ENCODE results near the gene SLC2A13. TPM values are rescaled to one million over a fixed set of nuclear protein-coding genes. Genes with fewer than 3 reads are reported as not detected.

Gene SLC2A13
- total and polyA plus RNA-seq, 2 donors (not counting 3 experiments of a cell fraction or from before 2014, with no cell fraction given), result 1.2 to 4.9 TPM

- H3K9me3 ChIP-seq (replicated peaks; ENCODE audit: control insufficient read depth, insufficient read depth, low read length), result no peaks in the 10 kb centered on the region
- no peak for DNase-seq (ENCODE audit: low read depth, low spot score)
- H3K79me2 ChIP-seq (ENCODE audit: control insufficient read depth, insufficient read depth, low read length), result no peaks in the 10 kb centered on the region
- no peaks in the 10 kb centered on the region for H3K9me1 ChIP-seq (replicated peaks; ENCODE audit: control insufficient read depth, extremely low read depth, insufficient read depth, low read length)
- H3K9ac ChIP-seq (replicated peaks; ENCODE audit: extremely low read depth, insufficient read depth, low read length), result no peak overlapping the region
- no peaks in the 10 kb centered on the region for H3K36me3 ChIP-seq (ENCODE audit: control insufficient read depth in 2 of 2, extremely low read depth in 1 of 2, insufficient read depth in 2 of 2, low read length in 2 of 2)
- H4K20me1 ChIP-seq (replicated peaks; ENCODE audit: control insufficient read depth, extremely low read depth, insufficient read depth, low read length), result no peaks in the 10 kb centered on the region
- FAIRE-seq, result no peak
- intact Hi-C loops (cut with micrococcal nuclease), result no loop called here
- no peak overlapping the region for H3K4me2 ChIP-seq (ENCODE audit: insufficient read depth, low read length)
- CTCF ChIA-PET, result no interaction called here
- H3K27me3 ChIP-seq (ENCODE audit: control insufficient read depth in 2 of 2, insufficient read depth in 2 of 2, low read length in 2 of 2), result no peaks in the 10 kb centered on the region
- no TSS peak for BruUV-seq (replicated peaks)
- no peak overlapping the region for H3K27ac ChIP-seq (ENCODE audit: insufficient read depth, low read depth, low read length)
- TF ChIP-seq GATA2 (IDR thresholded peaks at IDR 0.05; ENCODE audit: insufficient read depth, insufficient read length, low read depth, low read length) (no peak), JUN (IDR thresholded peaks at IDR 0.05; ENCODE audit: borderline replicate concordance, insufficient read depth, insufficient read length, low read depth) (no peak), FOS (IDR thresholded peaks at IDR 0.05; ENCODE audit: borderline replicate concordance, insufficient read depth, low read length) (no peak), POLR2AphosphoS5 (IDR thresholded peaks at IDR 0.05; ENCODE audit: insufficient read depth, low read depth, low read length) (no peak), EZH2 (IDR thresholded peaks at IDR 0.05; ENCODE audit: borderline replicate concordance, low read depth, low read length, severe bottlenecking) (no peak), CTCF (IDR thresholded peaks at IDR 0.05; ENCODE audit: extremely low read depth in 1 of 2, insufficient read depth in 1 of 2, low read depth in 1 of 2, low read length in 2 of 2) (no peak), MYC (IDR thresholded peaks at IDR 0.05; ENCODE audit: low read depth, low read length) (no peak), MAX (IDR thresholded peaks at IDR 0.05; ENCODE audit: insufficient read depth, insufficient read length) (no peak), POLR2A (IDR thresholded peaks at IDR 0.05; ENCODE audit: low read depth, low read length) (no peak)
- H2AFZ ChIP-seq (ENCODE audit: low read depth, low read length), result no peak overlapping the region
- dilution Hi-C loops (cut with MboI; ENCODE audit: extremely low pct_ligation_motif_present, low sequenced_read_pairs), result no loop called here
- H3K4me1 ChIP-seq (ENCODE audit: control insufficient read depth, extremely low read depth, insufficient read depth, low read length), result no peaks in the 10 kb centered on the region
- POLR2A ChIA-PET, result no interaction called here
- no peak overlapping the region for H3K4me3 ChIP-seq (replicated peaks in 1 of 3; ENCODE audit: insufficient read depth in 1 of 3, low read depth in 1 of 3, low read length in 3 of 3)
Measured at GRCh38 chr12:39780411-39780912, 325.4 kb downstream of the SLC2A13 start.
